Neutrophil (primary cell): ENCODE measurements around the gene CEP89.

Source experiments
- H3K27ac ChIP-seq: fragments of 200-600 bp; sonication (generic); 2 replicates; pipeline ENCODE4 v1.5.1; 2016; ENCODE audit warnings: mild to moderate bottlenecking, moderate library complexity
- H3K27me3 ChIP-seq: fragments of 200-600 bp; sonication (generic); 2 replicates; pipeline ENCODE4 v1.6.0; 2016; ENCODE audit warnings: mild to moderate bottlenecking
- H3K36me3 ChIP-seq: fragments of 200-600 bp; sonication (generic); 2 replicates; pipeline ENCODE4 v1.5.1; 2017
- H3K4me1 ChIP-seq, 2 experiments: fragments of 200-600 bp in 1 of 2; sonication (generic) in 1 of 2; 1 replicate in 1 of 2; 2 replicates in 1 of 2; pipeline versions ENCODE4 v1.5.1 to v1.6.1; 2013 to 2016; ENCODE audit warnings: low read depth in 1 of 2, low read length in 1 of 2, mild to moderate bottlenecking in 1 of 2, moderate library complexity in 1 of 2; ENCODE audit not compliant: control insufficient read depth in 1 of 2, insufficient read depth in 1 of 2
- H3K4me3 ChIP-seq, 2 experiments: fragments of 200-600 bp in 1 of 2; sonication (generic) in 1 of 2; 1 replicate in 1 of 2; 2 replicates in 1 of 2; pipeline ENCODE4 v1.5.1; 2013 to 2016; ENCODE audit warnings: low read depth in 1 of 2, low read length in 1 of 2, mild to moderate bottlenecking in 1 of 2, moderate library complexity in 1 of 2
- H3K9me3 ChIP-seq: fragments of 200-600 bp; sonication (generic); 2 replicates; pipeline ENCODE4 v1.5.1; 2016
- TF ChIP-seq, protein P1 (sequence below): fragments of 200-600 bp; sonication (generic); IDR thresholded peaks from 2 replicates; pipeline ENCODE4 v1.5.1; 2016; ENCODE audit warnings: antibody characterized with exemption

The CEP89 gene

DNA sequence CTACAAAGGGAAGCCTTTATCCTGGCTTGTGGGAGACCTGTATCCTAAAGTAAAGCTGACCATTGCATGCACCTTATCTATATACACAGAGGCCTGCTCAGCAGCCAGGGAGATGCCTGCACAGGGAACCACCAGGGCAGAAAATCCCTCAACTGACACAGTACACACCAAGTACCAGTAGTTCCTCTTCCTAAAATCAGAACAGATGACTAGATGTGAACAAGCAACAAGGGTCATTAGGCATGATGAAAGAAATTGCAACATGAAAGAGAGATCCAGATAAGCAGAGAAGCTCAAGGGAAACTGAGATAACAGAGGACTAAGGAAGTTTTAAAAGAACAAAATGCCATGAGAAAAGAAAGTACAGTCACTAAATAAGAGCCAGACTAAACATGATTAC is 62.5 kb downstream of the CEP89 start:
- Histone ChIP-seq H3K4me3 (no peak overlapping the region), H3K4me1 (no peaks in the 10 kb centered on the region), H3K27ac (no peak overlapping the region), H3K27me3 (no peaks in the 10 kb centered on the region), H3K9me3 (no peaks in the 10 kb centered on the region), H3K36me3 (no peaks in the 10 kb centered on the region)
- TF ChIP-seq, protein P1, sequence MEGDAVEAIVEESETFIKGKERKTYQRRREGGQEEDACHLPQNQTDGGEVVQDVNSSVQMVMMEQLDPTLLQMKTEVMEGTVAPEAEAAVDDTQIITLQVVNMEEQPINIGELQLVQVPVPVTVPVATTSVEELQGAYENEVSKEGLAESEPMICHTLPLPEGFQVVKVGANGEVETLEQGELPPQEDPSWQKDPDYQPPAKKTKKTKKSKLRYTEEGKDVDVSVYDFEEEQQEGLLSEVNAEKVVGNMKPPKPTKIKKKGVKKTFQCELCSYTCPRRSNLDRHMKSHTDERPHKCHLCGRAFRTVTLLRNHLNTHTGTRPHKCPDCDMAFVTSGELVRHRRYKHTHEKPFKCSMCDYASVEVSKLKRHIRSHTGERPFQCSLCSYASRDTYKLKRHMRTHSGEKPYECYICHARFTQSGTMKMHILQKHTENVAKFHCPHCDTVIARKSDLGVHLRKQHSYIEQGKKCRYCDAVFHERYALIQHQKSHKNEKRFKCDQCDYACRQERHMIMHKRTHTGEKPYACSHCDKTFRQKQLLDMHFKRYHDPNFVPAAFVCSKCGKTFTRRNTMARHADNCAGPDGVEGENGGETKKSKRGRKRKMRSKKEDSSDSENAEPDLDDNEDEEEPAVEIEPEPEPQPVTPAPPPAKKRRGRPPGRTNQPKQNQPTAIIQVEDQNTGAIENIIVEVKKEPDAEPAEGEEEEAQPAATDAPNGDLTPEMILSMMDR = no peak

DNA sequence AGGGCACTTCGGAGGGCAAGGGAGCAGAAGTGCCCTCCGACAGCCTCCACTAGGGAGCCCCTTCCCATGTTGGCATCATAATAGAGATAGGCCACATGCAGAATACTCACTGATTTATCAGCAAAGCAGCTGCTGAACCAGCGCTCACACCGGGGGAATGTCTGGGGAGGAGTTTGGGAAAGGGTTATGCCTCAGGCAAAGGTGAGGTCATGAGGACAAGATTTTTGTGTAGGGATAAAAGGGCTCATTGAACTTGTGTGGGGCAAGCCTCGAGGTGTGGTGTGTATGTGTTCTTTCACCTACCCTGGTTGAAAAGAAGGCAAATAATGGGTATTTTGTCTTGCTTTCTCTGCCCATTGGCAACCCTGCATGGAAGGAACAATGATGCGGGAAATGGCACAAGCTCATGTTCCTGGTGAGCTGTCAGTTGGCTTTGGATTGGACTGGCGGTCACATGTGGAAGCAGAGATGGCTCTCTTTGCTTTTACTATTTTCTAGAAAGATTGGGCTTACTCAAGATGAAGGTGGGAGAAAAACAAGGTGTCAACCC is 63.0 kb downstream of the CEP89 start:
- no peaks in the 10 kb centered on the region for H3K36me3 ChIP-seq
- TF ChIP-seq, protein P1 = no peak

DNA sequence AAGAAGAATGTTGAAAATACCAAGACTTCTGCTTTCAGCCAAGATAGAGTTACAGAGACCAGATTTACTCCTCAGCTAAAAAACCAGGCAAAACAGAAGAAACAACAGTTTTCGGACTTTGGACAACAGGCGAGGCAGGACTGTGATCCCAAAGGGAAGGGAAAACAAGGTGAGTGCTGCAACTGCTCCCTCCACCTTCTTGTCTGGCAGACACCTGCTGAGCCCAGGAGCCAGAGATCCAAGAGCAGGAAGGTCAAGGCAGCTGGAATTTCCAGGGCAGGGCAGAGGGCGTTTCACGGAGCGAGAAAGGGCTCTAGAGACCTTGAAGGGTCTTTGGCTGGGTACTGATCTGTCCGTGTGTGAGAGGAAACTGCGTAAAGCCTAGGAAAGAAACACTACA is 69.3 kb downstream of the CEP89 start:
- Histone ChIP-seq H3K36me3 (peaks cover 8% of the 10 kb centered on the region), H3K27ac (no peak overlapping the region), H3K4me1 (no peaks in the 10 kb centered on the region), H3K27me3 (no peaks in the 10 kb centered on the region), H3K9me3 (no peaks in the 10 kb centered on the region), H3K4me3 (no peak overlapping the region)
- TF ChIP-seq, protein P1 = no peak

More for the DNA sequence above, 63.0 kb downstream of the CEP89 start:
- H3K4me3 ChIP-seq = no peak overlapping the region
- no peaks in the 10 kb centered on the region for H3K9me3 ChIP-seq
- no peaks in the 10 kb centered on the region for H3K27me3 ChIP-seq
- H3K27ac ChIP-seq = no peak overlapping the region
- no peaks in the 10 kb centered on the region for H3K4me1 ChIP-seq

DNA sequence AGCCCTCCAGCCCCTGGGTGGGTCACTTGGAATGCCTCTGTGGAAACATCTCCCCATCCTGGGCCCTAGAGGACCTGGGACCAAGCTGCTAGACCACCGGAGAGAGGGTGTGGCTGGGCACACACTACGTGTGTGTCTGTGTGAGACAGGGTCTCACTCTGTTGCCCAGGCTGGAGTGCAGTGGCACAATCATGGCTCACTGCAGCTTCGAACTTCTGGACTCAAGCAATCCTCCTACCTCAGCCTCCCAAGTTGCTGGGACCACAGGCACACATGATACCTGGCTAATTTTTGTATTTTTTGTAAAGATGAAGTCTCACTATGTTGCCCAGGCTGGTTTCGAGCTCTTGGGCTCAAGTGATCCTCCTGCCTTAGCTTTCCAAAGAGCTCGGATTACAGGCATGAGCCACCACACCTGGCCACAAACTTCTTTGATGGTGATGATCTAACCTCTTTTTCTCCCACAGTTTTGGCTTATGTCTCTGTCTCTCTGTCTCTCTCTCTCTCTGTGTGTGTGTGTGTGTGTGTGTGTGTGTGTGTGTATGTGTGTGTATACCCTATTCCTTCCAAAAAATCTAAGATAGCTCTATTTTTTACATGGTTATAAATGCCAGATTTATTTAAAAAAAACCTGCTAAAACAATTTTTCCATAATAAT is 70.1 kb downstream of the CEP89 start:
- no peaks in the 10 kb centered on the region for H3K27me3 ChIP-seq
- H3K36me3 ChIP-seq = peaks cover 8% of the 10 kb centered on the region
- H3K4me3 ChIP-seq = no peak overlapping the region
- no peaks in the 10 kb centered on the region for H3K9me3 ChIP-seq
- no peak overlapping the region for H3K27ac ChIP-seq
- TF ChIP-seq, protein P1 = no peak
- H3K4me1 ChIP-seq = no peaks in the 10 kb centered on the region

DNA sequence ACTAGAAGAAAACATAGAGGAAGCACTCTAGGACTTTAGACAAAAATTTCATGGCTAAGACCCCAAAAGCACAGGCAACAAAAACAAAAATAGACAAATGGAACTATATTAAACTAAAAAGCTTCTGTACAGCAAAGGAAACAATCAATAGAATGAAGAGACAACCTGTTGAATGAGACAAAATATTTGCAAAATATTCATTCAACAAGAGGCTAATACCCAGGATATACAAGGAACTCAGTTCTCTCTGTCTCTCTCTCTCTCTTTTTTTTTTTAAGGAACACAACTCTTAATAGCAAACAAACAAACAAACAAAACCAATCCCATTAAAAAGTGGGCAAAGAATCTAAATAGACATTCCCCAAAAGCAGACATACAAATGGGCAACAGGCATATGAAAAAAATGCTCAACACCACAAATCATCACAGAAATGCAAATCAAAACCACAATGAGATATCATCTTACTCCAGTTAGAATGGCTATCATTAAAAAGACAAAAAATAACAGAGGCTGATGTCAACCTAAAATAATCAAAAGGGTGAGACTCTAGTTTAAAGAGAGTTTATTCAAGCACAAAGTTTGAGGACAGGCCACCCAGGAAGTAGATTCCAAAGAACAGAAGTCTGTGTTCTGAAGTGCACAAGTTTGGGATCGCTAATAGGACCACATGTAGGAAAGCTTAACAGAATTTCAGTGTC is 75.1 kb downstream of the CEP89 start:
- no peak overlapping the region for H3K4me3 ChIP-seq
- H3K4me1 ChIP-seq = no peaks in the 10 kb centered on the region
- peaks cover 8% of the 10 kb centered on the region for H3K36me3 ChIP-seq
- no peak overlapping the region for H3K27ac ChIP-seq
- TF ChIP-seq, protein P1 = no peak
- H3K27me3 ChIP-seq = no peaks in the 10 kb centered on the region
- peaks cover 9% of the 10 kb centered on the region for H3K9me3 ChIP-seq
